Chondrocyte (in vitro differentiated cells): ENCODE results near the gene SCN7A. TPM values are rescaled to one million over a fixed set of nuclear protein-coding genes. Genes with fewer than 3 reads are reported as not detected.

Source experiments
- DNase-seq: peaks from one replicate; pipeline ENCODE4 v3.0.0; 2021; ENCODE audit warnings: mixed read lengths, low spot score
- H3K27ac Mint-ChIP-seq: one replicate; pipeline ENCODE4 v1.8.0; 2021; ENCODE audit warnings: mild to moderate bottlenecking, moderate library complexity, mixed read lengths; ENCODE audit not compliant: unreplicated experiment
- H3K27me3 Mint-ChIP-seq: 2 replicates; pipeline ENCODE4 v1.8.0; 2021; ENCODE audit warnings: low read depth, mixed read lengths
- H3K36me3 Mint-ChIP-seq: 2 replicates; pipeline ENCODE4 v1.8.0; 2021; ENCODE audit warnings: low read depth, mixed read lengths
- H3K4me1 Mint-ChIP-seq: 2 replicates; pipeline ENCODE4 v1.8.0; 2021; ENCODE audit warnings: low read depth, mild to moderate bottlenecking, mixed read lengths
- H3K4me3 Mint-ChIP-seq: one replicate; pipeline ENCODE4 v1.8.0; 2021; ENCODE audit warnings: mild to moderate bottlenecking, moderate library complexity, mixed read lengths; ENCODE audit not compliant: unreplicated experiment
- H3K9me3 Mint-ChIP-seq: 2 replicates; pipeline ENCODE4 v1.8.0; 2021; ENCODE audit warnings: low read depth, mixed read lengths
- CTCF ChIP-seq: fragments of 200-600 bp; sonication (generic); IDR thresholded peaks from 2 replicates; pipeline ENCODE4 v1.5.0; 2021; ENCODE audit warnings: antibody characterized with exemption, mild to moderate bottlenecking, moderate library complexity
- total RNA-seq: library from RNA; stranded (reverse); gene quantifications from 3 replicates; pipeline ENCODE4 v1.2.1, GENCODE V29; 2021

The SCN7A gene
- total RNA-seq, 1 donor from 2014 or later, result 0.05 TPM

DNA sequence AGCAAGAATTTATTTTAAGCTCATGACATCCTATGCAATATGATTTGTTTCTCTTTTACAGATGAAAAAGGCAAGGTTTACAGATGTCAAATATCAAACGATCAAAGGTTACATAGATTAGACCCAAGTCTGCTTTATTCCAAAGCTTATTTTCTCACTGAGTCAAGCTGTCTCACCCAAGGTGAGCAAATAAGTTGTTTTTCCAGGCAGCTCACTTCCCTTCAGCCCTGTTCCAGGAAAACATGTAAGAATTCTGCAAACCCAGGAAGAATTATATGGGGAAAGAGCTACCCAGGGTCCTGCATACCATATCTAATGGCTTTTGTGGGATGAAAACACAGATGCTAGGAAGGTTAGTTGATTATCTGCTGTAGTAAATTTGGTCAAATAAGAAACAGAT is 60.6 kb downstream of the SCN7A start:
- TF ChIP-seq CTCF, result no peak
- no peaks in the 10 kb centered on the region for H3K4me1 Mint-ChIP-seq
- H3K4me3 Mint-ChIP-seq, result no peak overlapping the region
- peaks cover 2% of the 10 kb centered on the region for H3K27me3 Mint-ChIP-seq
- no peak for DNase-seq
- H3K9me3 Mint-ChIP-seq, result no peaks in the 10 kb centered on the region
- H3K36me3 Mint-ChIP-seq, result no peaks in the 10 kb centered on the region
- H3K27ac Mint-ChIP-seq, result no peak overlapping the region

DNA sequence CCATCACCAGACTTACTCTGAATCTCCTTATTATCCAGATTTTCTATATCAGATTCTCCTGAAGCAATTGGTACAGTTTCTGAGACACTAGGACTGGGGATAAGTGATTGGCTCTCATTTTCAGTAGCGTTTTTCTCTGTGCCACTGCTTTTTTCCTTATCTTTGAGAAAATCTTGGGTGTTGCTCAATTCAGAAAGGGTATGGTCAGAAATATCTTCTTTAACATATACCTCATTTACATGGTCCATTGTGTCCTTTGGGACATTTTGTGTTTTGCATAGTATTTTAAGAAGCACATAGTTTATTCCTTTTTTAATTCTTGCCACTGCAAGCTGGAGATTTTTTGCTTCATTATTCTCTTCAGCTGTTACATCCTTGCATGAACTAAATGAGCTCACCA is 61.7 kb downstream of the SCN7A start:
- TF ChIP-seq CTCF, result no peak
- H3K4me1 Mint-ChIP-seq, result no peaks in the 10 kb centered on the region
- peaks cover 2% of the 10 kb centered on the region for H3K27me3 Mint-ChIP-seq
- no peak for DNase-seq
- no peak overlapping the region for H3K4me3 Mint-ChIP-seq
- no peaks in the 10 kb centered on the region for H3K36me3 Mint-ChIP-seq
- H3K27ac Mint-ChIP-seq, result no peak overlapping the region
- H3K9me3 Mint-ChIP-seq, result no peaks in the 10 kb centered on the region

DNA sequence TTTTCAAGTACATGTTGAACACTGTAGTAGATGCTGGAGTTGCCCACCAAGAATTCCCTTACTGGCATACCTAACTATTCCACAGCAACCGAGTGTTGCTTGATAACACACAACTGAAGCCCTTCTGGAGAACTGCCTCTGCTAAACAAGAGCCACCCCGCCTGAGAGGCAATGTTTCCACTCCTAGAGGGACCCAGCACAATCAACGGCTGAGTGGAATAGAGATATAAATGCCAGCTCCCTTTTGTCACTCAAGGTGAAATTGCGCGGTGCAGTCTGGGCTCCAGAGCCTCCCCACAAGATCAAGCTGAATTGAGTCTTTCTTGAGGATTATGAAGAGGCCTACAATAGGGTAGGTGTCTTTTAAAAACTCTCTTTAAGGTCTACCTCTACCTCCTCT is 69.2 kb downstream of the SCN7A start:
- no peak for DNase-seq
- Mint-ChIP-seq H3K4me3 (no peak overlapping the region), H3K27me3 (no peaks in the 10 kb centered on the region), H3K9me3 (no peaks in the 10 kb centered on the region), H3K36me3 (no peaks in the 10 kb centered on the region), H3K4me1 (peaks cover 4% of the 10 kb centered on the region), H3K27ac (no peak overlapping the region)
- TF ChIP-seq CTCF, result no peak

DNA sequence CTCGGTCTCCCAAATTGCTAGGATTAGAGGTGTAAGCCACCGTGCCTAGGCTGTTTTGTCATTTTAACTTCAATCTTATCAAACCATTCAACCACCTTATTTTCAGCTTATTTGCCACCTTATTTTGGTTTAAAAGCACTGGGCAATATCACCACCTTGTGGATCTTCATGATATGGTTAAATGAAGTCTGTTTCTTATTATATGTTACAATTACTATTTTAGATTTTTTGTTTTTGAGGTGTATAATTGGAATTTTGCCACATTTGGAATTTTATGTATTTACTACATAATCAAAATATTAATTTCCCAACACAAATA is 74.5 kb downstream of the SCN7A start:
- no peak for DNase-seq

GRCh38 chr2:166418853-166419615 is 75.0 kb downstream of the SCN7A start:
- Mint-ChIP-seq H3K36me3 (no peaks in the 10 kb centered on the region), H3K9me3 (no peaks in the 10 kb centered on the region), H3K4me3 (no peak overlapping the region), H3K27me3 (no peaks in the 10 kb centered on the region), H3K4me1 (peaks cover 7% of the 10 kb centered on the region), H3K27ac (no peak overlapping the region)
- no peak for TF ChIP-seq CTCF
- DNase-seq, result no peak

More for the DNA sequence above, 74.5 kb downstream of the SCN7A start:
- TF ChIP-seq CTCF, result peak; percentile 90
- H3K4me3 Mint-ChIP-seq, result no peak overlapping the region
- no peaks in the 10 kb centered on the region for H3K9me3 Mint-ChIP-seq
- H3K36me3 Mint-ChIP-seq, result no peaks in the 10 kb centered on the region
- H3K27ac Mint-ChIP-seq, result no peak overlapping the region
- H3K4me1 Mint-ChIP-seq, result peaks cover 7% of the 10 kb centered on the region
- no peaks in the 10 kb centered on the region for H3K27me3 Mint-ChIP-seq
